ENCODE results near the gene LRRC8E. TPM values are rescaled to one million over a fixed set of nuclear protein-coding genes. Genes with fewer than 3 reads are reported as not detected.
"Not testable (repeated sequence)": the region's sequence is repeated elsewhere in the genome, so short reads cannot be mapped to it uniquely, and the experiment has no call there.

The LRRC8E gene
- total RNA-seq, 2 donors from 2014 or later = 1.5 to 2.1 TPM

GRCh38 chr19:7883105-7883504 lies 5.2 kb upstream of the LRRC8E start:
- no peak overlapping the region for H3K27ac ChIP-seq
- no peaks in the 10 kb centered on the region for H3K9me3 ChIP-seq
- DNase-seq (ENCODE audit: low spot score) = no peak
- H3K4me1 ChIP-seq = peaks cover 0 to 2% of the 10 kb centered on the region in 2 donors
- peaks cover 0 to 2% of the 10 kb centered on the region in 2 donors for H3K27me3 ChIP-seq
- H3K4me3 ChIP-seq = no peak overlapping the region
- no peak for TF ChIP-seq CTCF (IDR thresholded peaks at IDR 0.05)
- no peaks in the 10 kb centered on the region for H3K36me3 ChIP-seq

GRCh38 chr19:7883796-7884570 lies 4.3 kb upstream of the LRRC8E start:
- Histone ChIP-seq H3K36me3 (no peaks in the 10 kb centered on the region), H3K4me3 (no peak overlapping the region), H3K27ac (no peak overlapping the region), H3K9me3 (no peaks in the 10 kb centered on the region), H3K4me1 (peaks cover 0 to 9% of the 10 kb centered on the region in 2 donors), H3K27me3 (peaks cover 0 to 6% of the 10 kb centered on the region in 2 donors)
- DNase-seq (ENCODE audit: low spot score) = no peak
- no peak for TF ChIP-seq CTCF (IDR thresholded peaks at IDR 0.05)

- peaks cover 0 to 9% of the 10 kb centered on the region in 2 donors for H3K4me1 ChIP-seq
- H3K27me3 ChIP-seq = peaks cover 0 to 6% of the 10 kb centered on the region in 2 donors
- H3K27ac ChIP-seq = no peak overlapping the region
- H3K9me3 ChIP-seq = no peaks in the 10 kb centered on the region
- DNase-seq (ENCODE audit: low spot score) = no peak
- TF ChIP-seq CTCF (IDR thresholded peaks at IDR 0.05) = no peak
- no peaks in the 10 kb centered on the region for H3K36me3 ChIP-seq
- H3K4me3 ChIP-seq = no peak overlapping the region
These were observed 2.5 kb upstream of the LRRC8E start for GRCh38 chr19:7885818-7886217.

GRCh38 chr19:7887408-7888144 lies 734 bp upstream of the LRRC8E start:
- H3K4me3 ChIP-seq = no peak overlapping the region

DNA sequence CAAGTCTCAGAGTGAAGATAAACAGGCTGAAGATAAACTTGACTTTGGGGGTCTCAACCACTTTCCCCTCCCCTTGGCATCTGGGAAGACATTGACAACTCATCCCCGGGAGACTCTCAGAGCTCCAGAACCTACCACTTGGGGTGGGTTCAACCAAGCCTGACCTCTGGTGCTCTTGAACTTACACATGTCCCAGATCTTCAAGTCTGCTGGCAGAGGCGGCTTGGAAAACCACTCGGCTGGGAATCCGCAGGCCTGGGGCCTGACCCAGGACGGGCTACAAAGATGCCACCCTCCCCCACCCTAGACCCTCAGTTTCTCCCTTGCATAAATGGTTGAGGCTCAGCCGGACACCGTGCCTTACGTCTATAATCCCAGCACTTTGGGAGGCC lies 512 bp downstream of the LRRC8E start:
- H3K27me3 ChIP-seq = peaks cover 0 to 6% of the 10 kb centered on the region in 2 donors
- no peaks in the 10 kb centered on the region for H3K36me3 ChIP-seq
- no peak overlapping the region for H3K27ac ChIP-seq
- peak overlapping the region; percentile 34 to 49 for H3K4me3 ChIP-seq
- no peak for DNase-seq (ENCODE audit: low spot score)
- TF ChIP-seq CTCF (IDR thresholded peaks at IDR 0.05) = no peak
- no peaks in the 10 kb centered on the region for H3K9me3 ChIP-seq
- H3K4me1 ChIP-seq = peaks cover 0 to 9% of the 10 kb centered on the region in 2 donors

More at GRCh38 chr19:7887408-7888144, 734 bp upstream of the LRRC8E start:
- no peak for TF ChIP-seq CTCF (IDR thresholded peaks at IDR 0.05)
- Histone ChIP-seq H3K27ac (no peak overlapping the region), H3K4me1 (peaks cover 0 to 9% of the 10 kb centered on the region in 2 donors), H3K27me3 (peaks cover 0 to 6% of the 10 kb centered on the region in 2 donors), H3K36me3 (no peaks in the 10 kb centered on the region), H3K9me3 (no peaks in the 10 kb centered on the region)
- no peak for DNase-seq (ENCODE audit: low spot score)

- H3K9me3 ChIP-seq; H3K27me3 ChIP-seq; H3K36me3 ChIP-seq; H3K4me1 ChIP-seq; H3K27ac ChIP-seq; DNase-seq (ENCODE audit: low spot score); H3K4me3 ChIP-seq: not testable (repeated sequence)
These were observed 5.2 kb downstream of the LRRC8E start for GRCh38 chr19:7893362-7894101.

Data from right atrium auricular region (tissue), 2 donors.